ENCODE data around the gene DNASE1L1. TPM values are rescaled to one million over a fixed set of nuclear protein-coding genes. Genes with fewer than 3 reads are reported as not detected.

The DNASE1L1 gene
- total and polyA plus RNA-seq, 2 of the 13 experiments (the other 11 are each of a cell fraction or from before 2014, with no cell fraction given): 4.7 to 12.3 TPM

GRCh38 chrX:154430479-154430878 lies 21.4 kb upstream of the DNASE1L1 start:
- Histone ChIP-seq H3K4me1 (ENCODE audit: insufficient read depth, low read length) (peaks cover 33% of the 10 kb centered on the region), H3K9me3 (ENCODE audit: low read length) (no peaks in the 10 kb centered on the region), H3K79me2 (ENCODE audit: insufficient read depth, low read length) (peaks cover 15% of the 10 kb centered on the region), H3K27me3 (ENCODE audit: control insufficient read depth in 1 of 2, insufficient read depth in 2 of 2, low read length in 2 of 2) (no peaks in the 10 kb centered on the region), H4K20me1 (ENCODE audit: insufficient read depth, low read length) (no peaks in the 10 kb centered on the region), H3K9ac (ENCODE audit: insufficient read depth, low read depth, low read length) (no peak overlapping the region), H3K36me3 (replicated peaks in 1 of 2; ENCODE audit: control insufficient read depth in 1 of 2, insufficient read depth in 2 of 2, low read length in 2 of 2) (no peaks in the 10 kb centered on the region; a peak in 2 of 5 replicates), H2AFZ (ENCODE audit: low read length) (no peak overlapping the region), H3K4me2 (ENCODE audit: low read depth, low read length) (peak overlapping the region; percentile 3; the same call in 1 of the 2 replicates), H3K4me3 (replicated peaks in 1 of 3; ENCODE audit: insufficient read depth in 1 of 3, low read depth in 2 of 3, low read length in 3 of 3) (no peak overlapping the region), H3K27ac (ENCODE audit: extremely low read length, insufficient read depth, low read length) (no peak overlapping the region)
- intact Hi-C loops (cut with micrococcal nuclease; ENCODE audit: unreplicated experiment): no loop called here
- ATAC-seq: no peak
- no peak for FAIRE-seq
- POLR2A ChIA-PET: interaction anchor here (1.3 to 3.4 kb wide), 2 partner anchors 20 to 32 kb away, joined by 3 to 24 read pairs; partner anchors contain the start of genes RPL10 and TAFAZZIN
- BruUV-seq (replicated peaks): no TSS peak
- WGBS (ENCODE audit: low lambda C conversion rate): 86% methylated on average over 6 of the region's 6 CpGs
- CTCF ChIA-PET (ENCODE audit: low intra/inter-chr PET ratio, low total read pairs): no interaction called here
- no peak for DNase-seq (ENCODE audit: low spot score)
- TF ChIP-seq ZNF841 (CRISPR knock-in tag; IDR thresholded peaks at IDR 0.05; ENCODE audit: borderline replicate concordance): no peak
- no peak for TF ChIP-seq SNAI1 (CRISPR knock-in tag; IDR thresholded peaks at IDR 0.05; ENCODE audit: borderline replicate concordance)
- no peak for TF ChIP-seq GTF2F1 (IDR thresholded peaks at IDR 0.05; ENCODE audit: low read length)
- TF ChIP-seq ZFP41 (CRISPR knock-in tag; IDR thresholded peaks at IDR 0.05; ENCODE audit: borderline replicate concordance): no peak
- TF ChIP-seq, protein P1, sequence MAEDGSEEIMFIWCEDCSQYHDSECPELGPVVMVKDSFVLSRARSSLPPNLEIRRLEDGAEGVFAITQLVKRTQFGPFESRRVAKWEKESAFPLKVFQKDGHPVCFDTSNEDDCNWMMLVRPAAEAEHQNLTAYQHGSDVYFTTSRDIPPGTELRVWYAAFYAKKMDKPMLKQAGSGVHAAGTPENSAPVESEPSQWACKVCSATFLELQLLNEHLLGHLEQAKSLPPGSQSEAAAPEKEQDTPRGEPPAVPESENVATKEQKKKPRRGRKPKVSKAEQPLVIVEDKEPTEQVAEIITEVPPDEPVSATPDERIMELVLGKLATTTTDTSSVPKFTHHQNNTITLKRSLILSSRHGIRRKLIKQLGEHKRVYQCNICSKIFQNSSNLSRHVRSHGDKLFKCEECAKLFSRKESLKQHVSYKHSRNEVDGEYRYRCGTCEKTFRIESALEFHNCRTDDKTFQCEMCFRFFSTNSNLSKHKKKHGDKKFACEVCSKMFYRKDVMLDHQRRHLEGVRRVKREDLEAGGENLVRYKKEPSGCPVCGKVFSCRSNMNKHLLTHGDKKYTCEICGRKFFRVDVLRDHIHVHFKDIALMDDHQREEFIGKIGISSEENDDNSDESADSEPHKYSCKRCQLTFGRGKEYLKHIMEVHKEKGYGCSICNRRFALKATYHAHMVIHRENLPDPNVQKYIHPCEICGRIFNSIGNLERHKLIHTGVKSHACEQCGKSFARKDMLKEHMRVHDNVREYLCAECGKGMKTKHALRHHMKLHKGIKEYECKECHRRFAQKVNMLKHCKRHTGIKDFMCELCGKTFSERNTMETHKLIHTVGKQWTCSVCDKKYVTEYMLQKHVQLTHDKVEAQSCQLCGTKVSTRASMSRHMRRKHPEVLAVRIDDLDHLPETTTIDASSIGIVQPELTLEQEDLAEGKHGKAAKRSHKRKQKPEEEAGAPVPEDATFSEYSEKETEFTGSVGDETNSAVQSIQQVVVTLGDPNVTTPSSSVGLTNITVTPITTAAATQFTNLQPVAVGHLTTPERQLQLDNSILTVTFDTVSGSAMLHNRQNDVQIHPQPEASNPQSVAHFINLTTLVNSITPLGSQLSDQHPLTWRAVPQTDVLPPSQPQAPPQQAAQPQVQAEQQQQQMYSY (CRISPR knock-in tag; IDR thresholded peaks at IDR 0.05): no peak
- no peak for TF ChIP-seq XBP1 (CRISPR knock-in tag; IDR thresholded peaks at IDR 0.05)
- in situ Hi-C loops (cut with HindIII; ENCODE audit: extremely low pct_ligation_motif_present, low pct_unique_long_range_greater_than_20kb): no loop called here

Measured in HepG2 (cell line).